Vein endothelial cell (primary cell): ENCODE measurements around the gene CRLF1. TPM values are rescaled to one million over a fixed set of nuclear protein-coding genes. Genes with fewer than 3 reads are reported as not detected.

Experiments used
- small RNA-seq: library from RNA; depleted of rRNA; stranded (forward); fragments of <200 nt; gene quantifications from one replicate; pipeline ENCODE3, GENCODE V24; 2012
- total RNA-seq: library from RNA; depleted of rRNA; stranded (reverse); fragments of >200 nt; gene quantifications from 2 replicates; pipeline ENCODE4 v1.2.3, GENCODE V29; 2012

CRLF1 gene
- total RNA-seq = 0.48 and 0.98 TPM in 2 replicates

GRCh38 chr19:18606281-18607225 is at the start of gene CRLF1:
TSS of gene CRLF1 (minus strand) at chr19:18606799. CDS start at chr19:18606656, 143 bp downstream.

GRCh38 chr19:18636969-18637629 is 30.5 kb upstream of the CRLF1 start, which contains the start of gene KLHL26:
TSS of gene KLHL26 (plus strand) at chr19:18637028. CDS start at chr19:18637055, 27 bp downstream.

GRCh38 chr19:18612772-18613588 is 6.4 kb upstream of the CRLF1 start, which contains the start of gene TMEM59L:
TSS of gene TMEM59L (plus strand) at chr19:18612870. CDS start at chr19:18612959, 89 bp downstream.

GRCh38 chr19:18588611-18589379 is 17.8 kb downstream of the CRLF1 start, which contains the start of gene REX1BD:
TSS of gene REX1BD (plus strand) at chr19:18588798. CDS start at chr19:18588802, 4 bp downstream.

GRCh38 chr19:18571564-18572344 is 34.8 kb downstream of the CRLF1 start, which contains the start of gene UBA52:
TSS of gene UBA52 (plus strand) at chr19:18571857. CDS start at chr19:18573301, 1,444 bp downstream.

GRCh38 chr19:18557411-18558201 is 49.0 kb downstream of the CRLF1 start, which contains the start of gene KXD1:
TSS of gene KXD1 (plus strand) at chr19:18557870. CDS start at chr19:18562057, 4,187 bp downstream.

Small RNAs within 50 kb of the gene (small RNA-seq; reads per million reads assigned to genes)
- not detected for gene RN7SL155P

Other genes starting within 250 kb of the CRLF1 start
- 87.0 and 159 TPM in 2 replicates for gene GDF15, start 220.6 kb downstream of the CRLF1 start, total RNA-seq
- gene LRRC25, start 209.2 kb downstream of the CRLF1 start, total RNA-seq = not detected in 2 replicates
- gene SSBP4, start 187.4 kb downstream of the CRLF1 start, total RNA-seq = 93.7 and 138 TPM in 2 replicates
- 26.7 and 47.4 TPM in 2 replicates for gene ISYNA1, start 168.7 kb downstream of the CRLF1 start, total RNA-seq
- 18.0 and 19.9 TPM in 2 replicates for gene ELL, start 84.7 kb downstream of the CRLF1 start, total RNA-seq
- 150 and 249 TPM in 2 replicates for gene FKBP8, start 63.2 kb downstream of the CRLF1 start, total RNA-seq
- gene KXD1, start 48.9 kb downstream of the CRLF1 start, total RNA-seq = 123 and 137 TPM in 2 replicates
- 813 and 914 TPM in 2 replicates for gene UBA52, start 34.9 kb downstream of the CRLF1 start, total RNA-seq
- gene REX1BD, start 18.0 kb downstream of the CRLF1 start, total RNA-seq = 53.1 and 59.8 TPM in 2 replicates
- gene TMEM59L, start 6.1 kb upstream of the CRLF1 start, total RNA-seq = under 0.01 and 0.10 TPM in 2 replicates
- 3.2 and 5.2 TPM in 2 replicates for gene KLHL26, start 30.2 kb upstream of the CRLF1 start, total RNA-seq
- gene CRTC1, start 76.9 kb upstream of the CRLF1 start, total RNA-seq = 2.1 and 3.6 TPM in 2 replicates
- not detected in 2 replicates for gene COMP, start 184.5 kb upstream of the CRLF1 start, total RNA-seq
- 67.4 and 74.1 TPM in 2 replicates for gene UPF1, start 225.2 kb upstream of the CRLF1 start, total RNA-seq